ENCODE measurements around the gene ZFP36. TPM values are rescaled to one million over a fixed set of nuclear protein-coding genes. Genes with fewer than 3 reads are reported as not detected.

Gene ZFP36
- total RNA-seq, 1 donor from 2014 or later: 4.0 TPM

DNA sequence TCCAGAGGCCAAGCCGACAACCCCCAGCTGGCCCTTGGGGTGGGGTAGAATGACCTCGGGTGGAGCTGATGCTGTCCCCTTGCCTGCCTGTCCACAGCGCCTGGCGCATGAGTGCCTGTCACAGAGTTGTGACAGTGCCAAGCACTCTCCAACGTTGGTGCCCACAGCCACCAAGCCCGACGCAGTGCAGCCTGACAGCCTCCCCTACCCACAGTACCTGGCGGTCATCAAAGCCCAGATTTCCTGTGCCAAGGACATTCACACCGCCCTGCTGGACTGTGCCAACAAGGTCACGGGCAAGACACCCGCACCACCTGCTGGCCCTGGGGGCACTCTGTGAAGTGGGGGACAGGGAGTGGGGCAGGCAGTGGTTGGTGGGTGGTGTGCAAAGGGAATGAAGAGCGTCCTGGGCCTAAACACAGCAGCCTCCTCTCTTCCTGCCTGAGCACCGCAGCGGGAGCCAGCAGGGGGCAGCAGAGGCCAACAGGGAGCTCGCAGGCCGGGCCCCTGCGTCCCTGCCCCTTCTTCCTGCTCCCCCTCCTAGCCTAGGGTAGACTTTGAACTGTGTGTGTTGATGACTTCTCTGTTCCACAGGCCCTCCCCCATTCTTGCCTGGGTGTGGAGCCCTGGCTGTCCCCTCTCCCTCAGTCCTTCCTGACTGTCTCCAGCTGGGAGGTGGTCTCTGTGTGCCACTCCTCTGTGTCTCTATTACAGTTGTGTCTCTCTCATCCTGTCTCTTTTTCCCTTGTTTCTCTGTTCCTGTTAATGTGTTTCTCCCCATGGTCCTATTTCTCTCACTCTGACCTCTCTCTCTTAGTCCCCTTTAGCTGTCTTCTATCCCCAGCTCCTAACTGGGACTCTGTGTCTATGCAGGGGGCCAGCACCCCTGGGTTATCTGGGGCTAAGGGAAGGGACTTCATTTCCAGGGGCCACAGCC, 9.0 kb upstream of the ZFP36 start:
- Mint-ChIP-seq H3K36me3 (ENCODE audit: low read depth) (peaks cover 3% of the 10 kb centered on the region), H3K4me1 (peaks cover 23% of the 10 kb centered on the region), H3K4me3 (peak overlapping the region; percentile 42), H3K27ac (ENCODE audit: unreplicated experiment) (peak overlapping the region; percentile 59), H3K9me3 (no peaks in the 10 kb centered on the region), H3K27me3 (ENCODE audit: low read depth) (no peaks in the 10 kb centered on the region)
- TF ChIP-seq, protein P1, sequence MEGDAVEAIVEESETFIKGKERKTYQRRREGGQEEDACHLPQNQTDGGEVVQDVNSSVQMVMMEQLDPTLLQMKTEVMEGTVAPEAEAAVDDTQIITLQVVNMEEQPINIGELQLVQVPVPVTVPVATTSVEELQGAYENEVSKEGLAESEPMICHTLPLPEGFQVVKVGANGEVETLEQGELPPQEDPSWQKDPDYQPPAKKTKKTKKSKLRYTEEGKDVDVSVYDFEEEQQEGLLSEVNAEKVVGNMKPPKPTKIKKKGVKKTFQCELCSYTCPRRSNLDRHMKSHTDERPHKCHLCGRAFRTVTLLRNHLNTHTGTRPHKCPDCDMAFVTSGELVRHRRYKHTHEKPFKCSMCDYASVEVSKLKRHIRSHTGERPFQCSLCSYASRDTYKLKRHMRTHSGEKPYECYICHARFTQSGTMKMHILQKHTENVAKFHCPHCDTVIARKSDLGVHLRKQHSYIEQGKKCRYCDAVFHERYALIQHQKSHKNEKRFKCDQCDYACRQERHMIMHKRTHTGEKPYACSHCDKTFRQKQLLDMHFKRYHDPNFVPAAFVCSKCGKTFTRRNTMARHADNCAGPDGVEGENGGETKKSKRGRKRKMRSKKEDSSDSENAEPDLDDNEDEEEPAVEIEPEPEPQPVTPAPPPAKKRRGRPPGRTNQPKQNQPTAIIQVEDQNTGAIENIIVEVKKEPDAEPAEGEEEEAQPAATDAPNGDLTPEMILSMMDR (conservative IDR thresholded peaks at IDR 0.05): peak; percentile 94
- DNase-seq (ENCODE audit: low read depth, low spot score): peak; percentile 88

DNA sequence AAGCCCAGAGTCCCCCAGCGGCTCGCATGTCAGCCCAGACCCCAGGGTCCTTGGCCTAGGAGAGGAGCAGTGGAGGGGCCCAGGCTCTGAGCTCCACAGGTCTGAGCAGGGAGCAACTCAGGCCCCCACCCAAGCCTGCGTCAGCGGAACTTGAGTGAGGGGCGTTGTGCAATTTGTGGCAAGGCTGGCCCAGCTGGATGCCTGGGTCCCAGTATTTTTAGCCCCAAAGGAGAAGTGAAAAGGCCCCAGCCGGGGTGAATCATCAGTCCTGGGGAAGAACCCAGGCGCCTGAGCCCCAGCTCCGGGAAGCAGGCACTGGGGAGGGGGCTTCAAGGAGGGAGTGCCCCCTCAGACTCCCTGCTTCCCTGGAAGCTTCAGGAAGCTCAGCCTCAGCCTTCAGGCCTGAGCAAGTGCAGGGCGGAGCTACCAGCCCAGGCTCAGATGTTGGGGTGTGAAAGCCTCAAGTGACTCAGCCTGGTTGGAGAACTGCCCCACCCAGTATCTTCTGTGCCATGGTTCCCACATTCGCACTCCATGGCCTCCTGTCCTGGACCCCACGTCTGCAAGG, 8.3 kb upstream of the ZFP36 start:
- peaks cover 3% of the 10 kb centered on the region for H3K36me3 Mint-ChIP-seq (ENCODE audit: low read depth)
- H3K4me1 Mint-ChIP-seq: peaks cover 27% of the 10 kb centered on the region
- no peak overlapping the region for H3K27ac Mint-ChIP-seq (ENCODE audit: unreplicated experiment)
- H3K4me3 Mint-ChIP-seq: no peak overlapping the region
- TF ChIP-seq, protein P1 (conservative IDR thresholded peaks at IDR 0.05): no peak
- H3K9me3 Mint-ChIP-seq: no peaks in the 10 kb centered on the region
- H3K27me3 Mint-ChIP-seq (ENCODE audit: low read depth): no peaks in the 10 kb centered on the region
- DNase-seq (ENCODE audit: low read depth, low spot score): no peak

DNA sequence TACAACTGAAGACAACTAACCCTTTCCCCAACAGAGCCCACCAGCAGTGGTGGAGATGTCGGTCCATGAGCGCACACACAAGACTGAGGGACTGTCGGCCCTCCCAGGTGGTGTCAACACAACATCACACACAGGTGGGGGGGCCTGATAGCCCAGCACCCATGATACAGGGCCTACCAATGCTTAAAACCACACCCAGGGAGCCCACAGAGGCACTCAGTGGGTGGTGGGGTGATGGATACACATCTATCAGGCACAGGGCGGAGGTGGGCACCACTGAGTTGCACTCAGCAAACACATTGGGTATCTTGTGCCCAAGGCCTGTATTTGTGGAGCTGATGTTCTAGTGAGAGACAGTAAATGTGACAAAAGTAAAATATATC, 7.0 kb upstream of the ZFP36 start:
- Mint-ChIP-seq H3K27ac (ENCODE audit: unreplicated experiment) (no peak overlapping the region), H3K4me3 (peak overlapping the region; percentile 25), H3K9me3 (no peaks in the 10 kb centered on the region), H3K27me3 (ENCODE audit: low read depth) (no peaks in the 10 kb centered on the region), H3K4me1 (peaks cover 32% of the 10 kb centered on the region), H3K36me3 (ENCODE audit: low read depth) (peaks cover 3% of the 10 kb centered on the region)
- TF ChIP-seq, protein P1 (conservative IDR thresholded peaks at IDR 0.05): no peak
- DNase-seq (ENCODE audit: low read depth, low spot score): no peak

DNA sequence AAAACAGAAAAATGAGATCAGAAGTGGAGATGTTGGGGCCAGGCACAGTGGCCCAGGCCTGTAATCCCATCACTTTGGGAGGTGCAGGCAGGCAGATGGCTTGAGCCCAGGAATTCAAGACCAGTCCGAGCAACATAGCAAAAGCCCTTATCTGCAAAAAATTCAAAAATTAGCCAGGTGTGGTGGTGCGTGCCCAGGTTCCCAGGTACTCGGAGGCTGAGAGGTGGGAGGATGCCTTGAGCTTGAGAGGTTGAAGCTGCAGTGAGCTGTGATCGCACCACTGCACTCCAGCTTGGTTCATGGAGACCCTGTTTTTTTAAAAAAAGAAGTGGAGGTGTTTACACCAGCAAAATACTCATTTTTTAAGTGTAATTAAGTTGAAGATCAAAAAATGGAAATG, 6.6 kb upstream of the ZFP36 start:
- DNase-seq (ENCODE audit: low read depth, low spot score): no peak
- Mint-ChIP-seq H3K27me3 (ENCODE audit: low read depth) (no peaks in the 10 kb centered on the region), H3K4me1 (peaks cover 32% of the 10 kb centered on the region), H3K27ac (ENCODE audit: unreplicated experiment) (no peak overlapping the region), H3K9me3 (no peaks in the 10 kb centered on the region), H3K36me3 (ENCODE audit: low read depth) (peaks cover 3% of the 10 kb centered on the region), H3K4me3 (peak overlapping the region; percentile 25)
- TF ChIP-seq, protein P1 (conservative IDR thresholded peaks at IDR 0.05): no peak

DNA sequence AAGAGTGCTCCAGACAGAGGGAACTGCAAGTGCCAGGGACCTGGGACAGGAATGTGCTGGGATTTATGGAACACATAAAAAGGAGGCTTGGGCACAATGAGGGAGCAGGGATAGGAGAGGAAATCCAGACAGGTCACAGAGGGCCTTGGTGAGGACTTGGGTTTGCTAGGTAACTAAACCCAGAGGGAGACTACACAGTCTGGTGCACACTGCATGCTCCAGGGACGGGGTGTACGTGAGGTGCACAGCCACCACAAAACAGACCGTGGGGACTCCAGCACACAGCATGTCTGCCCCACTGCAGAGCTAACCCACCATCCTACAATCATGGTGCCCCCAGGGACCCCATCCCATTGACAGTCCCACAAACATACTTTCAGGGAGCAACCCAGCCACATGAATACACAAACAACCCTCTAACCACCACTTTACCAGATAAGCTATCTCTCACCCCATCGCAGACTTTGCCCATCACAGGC, 5.5 kb upstream of the ZFP36 start:
- Mint-ChIP-seq H3K27me3 (ENCODE audit: low read depth) (peaks cover under 1% of the 10 kb centered on the region), H3K4me3 (peak overlapping the region; percentile 91), H3K4me1 (peaks cover 34% of the 10 kb centered on the region), H3K9me3 (no peaks in the 10 kb centered on the region), H3K27ac (ENCODE audit: unreplicated experiment) (peak overlapping the region; percentile 5), H3K36me3 (ENCODE audit: low read depth) (no peaks in the 10 kb centered on the region)
- no peak for DNase-seq (ENCODE audit: low read depth, low spot score)
- TF ChIP-seq, protein P1 (conservative IDR thresholded peaks at IDR 0.05): no peak

Measured in neural crest cell (in vitro differentiated cells).